ENCODE measurements around the gene CSRNP2. TPM values are rescaled to one million over a fixed set of nuclear protein-coding genes. Genes with fewer than 3 reads are reported as not detected.

CSRNP2 gene
- total and polyA plus RNA-seq, 2 of the 8 experiments (the other 6 are each of a cell fraction or from before 2014, with no cell fraction given), result 13.7 to 34.0 TPM

GRCh38 chr12:51108136-51108535, 24.7 kb upstream of the CSRNP2 start (continued):
- TF ChIP-seq CHD7 (IDR thresholded peaks at IDR 0.05; ENCODE audit: insufficient replicate concordance, low read length), result no peak
- TF ChIP-seq HDAC6 (IDR thresholded peaks at IDR 0.05; ENCODE audit: low read depth, low read length), result no peak
- TF ChIP-seq KDM4A (IDR thresholded peaks at IDR 0.05; ENCODE audit: low read depth, low read length, severe bottlenecking), result no peak
- no peak for TF ChIP-seq CEBPB (IDR thresholded peaks at IDR 0.05; ENCODE audit: low read depth, low read length)
- TF ChIP-seq TBP (IDR thresholded peaks at IDR 0.05; ENCODE audit: low read depth, low read length), result no peak
- no peak for TF ChIP-seq EZH2 (IDR thresholded peaks at IDR 0.05; ENCODE audit: low read depth, low read length, severe bottlenecking)
- no peak for TF ChIP-seq CBX8 (IDR thresholded peaks at IDR 0.05; ENCODE audit: borderline replicate concordance, low read depth, low read length)
- TF ChIP-seq, protein P1, sequence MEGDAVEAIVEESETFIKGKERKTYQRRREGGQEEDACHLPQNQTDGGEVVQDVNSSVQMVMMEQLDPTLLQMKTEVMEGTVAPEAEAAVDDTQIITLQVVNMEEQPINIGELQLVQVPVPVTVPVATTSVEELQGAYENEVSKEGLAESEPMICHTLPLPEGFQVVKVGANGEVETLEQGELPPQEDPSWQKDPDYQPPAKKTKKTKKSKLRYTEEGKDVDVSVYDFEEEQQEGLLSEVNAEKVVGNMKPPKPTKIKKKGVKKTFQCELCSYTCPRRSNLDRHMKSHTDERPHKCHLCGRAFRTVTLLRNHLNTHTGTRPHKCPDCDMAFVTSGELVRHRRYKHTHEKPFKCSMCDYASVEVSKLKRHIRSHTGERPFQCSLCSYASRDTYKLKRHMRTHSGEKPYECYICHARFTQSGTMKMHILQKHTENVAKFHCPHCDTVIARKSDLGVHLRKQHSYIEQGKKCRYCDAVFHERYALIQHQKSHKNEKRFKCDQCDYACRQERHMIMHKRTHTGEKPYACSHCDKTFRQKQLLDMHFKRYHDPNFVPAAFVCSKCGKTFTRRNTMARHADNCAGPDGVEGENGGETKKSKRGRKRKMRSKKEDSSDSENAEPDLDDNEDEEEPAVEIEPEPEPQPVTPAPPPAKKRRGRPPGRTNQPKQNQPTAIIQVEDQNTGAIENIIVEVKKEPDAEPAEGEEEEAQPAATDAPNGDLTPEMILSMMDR (IDR thresholded peaks at IDR 0.05; ENCODE audit: control extremely low read depth in 1 of 3, insufficient read depth in 1 of 3, low read depth in 1 of 3, low read length in 3 of 3), result no peak
